GM13977 (cell line): ENCODE results near the gene ZFAND3.

ENCODE experiments used
- DNase-seq: peaks from one replicate; pipeline ENCODE4 v3.0.0; 2012; ENCODE audit warnings: low spot score
- CTCF ChIP-seq: IDR thresholded peaks from 2 replicates; pipeline ENCODE4 v1.5.1; 2012; ENCODE audit warnings: mild to moderate bottlenecking, control low read depth; ENCODE audit not compliant: insufficient read depth; ENCODE audit errors: extremely low read depth, missing control alignments
- in situ Hi-C: fragments of 300-500 bp; cut with MboI; formaldehyde crosslinking; loops from one replicate; pipeline ENCODE4 v1.12.0; 2022; ENCODE audit warnings: low sequenced_read_pairs, low pct_unique_long_range_greater_than_20kb, mixed read lengths, inconsistent platforms; ENCODE audit not compliant: unreplicated experiment

The ZFAND3 gene

DNA sequence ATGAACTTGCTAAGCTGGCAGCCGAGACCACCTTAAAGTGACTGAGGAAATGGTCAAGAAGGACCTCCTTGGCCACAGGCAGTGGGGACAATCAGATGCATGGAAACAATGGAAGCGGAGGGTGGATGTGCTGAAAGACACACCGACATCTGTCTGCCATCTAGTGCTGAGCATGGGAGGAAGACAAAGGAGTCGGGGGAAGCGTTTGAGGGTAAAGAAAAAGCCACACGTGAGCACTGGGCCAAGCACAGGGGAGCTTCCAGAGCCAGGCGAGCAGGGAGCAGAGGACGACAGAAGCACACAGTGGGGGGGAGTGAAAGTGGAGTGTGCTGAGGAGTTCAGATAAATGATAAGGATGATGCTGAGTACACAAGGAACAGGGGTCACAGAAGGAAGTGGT, 367.8 kb downstream of the ZFAND3 start:
- no peak for TF ChIP-seq CTCF
- in situ Hi-C loops, result no loop called here
- no peak for DNase-seq

- DNase-seq, result no peak
- in situ Hi-C loops, result no loop called here
These were observed 368.5 kb downstream of the ZFAND3 start for GRCh38 chr6:38187811-38188590.

DNA sequence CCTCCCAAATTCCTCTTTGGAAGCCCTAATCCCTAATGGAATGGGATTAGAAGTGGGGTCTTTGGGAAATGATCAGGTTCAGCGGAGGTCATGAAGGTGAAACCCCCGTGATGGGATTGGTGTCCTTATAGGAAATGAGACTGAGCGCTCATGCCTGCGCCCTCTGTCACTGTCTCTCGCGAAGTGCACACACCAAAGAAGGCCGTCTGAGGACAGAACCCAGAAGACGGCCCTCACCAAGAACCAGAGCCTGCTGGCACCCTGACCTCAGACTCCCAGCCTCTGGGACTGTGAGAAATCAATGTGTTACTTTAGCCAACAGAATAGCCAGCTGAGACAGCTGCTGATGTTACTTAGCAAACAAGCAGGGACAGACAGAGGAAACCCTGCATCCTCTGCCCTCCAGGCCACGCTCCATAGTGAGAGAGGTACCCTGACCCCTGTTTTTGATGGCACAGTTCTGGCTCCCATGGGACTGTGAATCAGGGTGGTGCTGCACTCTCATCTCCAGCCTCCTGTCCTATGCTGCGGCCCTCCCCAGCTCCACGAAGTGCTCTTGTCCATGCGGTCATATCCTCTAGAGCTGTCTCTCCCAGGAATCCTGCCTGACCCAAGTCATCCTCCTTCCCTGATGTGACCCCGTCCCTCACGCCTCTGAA, 369.3 kb downstream of the ZFAND3 start:
- no peak for TF ChIP-seq CTCF
- DNase-seq, result no peak
- in situ Hi-C loops, result no loop called here

More at GRCh38 chr6:38187811-38188590, 368.5 kb downstream of the ZFAND3 start:
- TF ChIP-seq CTCF, result no peak

- DNase-seq, result no peak
- in situ Hi-C loops, result no loop called here
- no peak for TF ChIP-seq CTCF
These were observed 371.9 kb downstream of the ZFAND3 start for GRCh38 chr6:38191418-38191817.

DNA sequence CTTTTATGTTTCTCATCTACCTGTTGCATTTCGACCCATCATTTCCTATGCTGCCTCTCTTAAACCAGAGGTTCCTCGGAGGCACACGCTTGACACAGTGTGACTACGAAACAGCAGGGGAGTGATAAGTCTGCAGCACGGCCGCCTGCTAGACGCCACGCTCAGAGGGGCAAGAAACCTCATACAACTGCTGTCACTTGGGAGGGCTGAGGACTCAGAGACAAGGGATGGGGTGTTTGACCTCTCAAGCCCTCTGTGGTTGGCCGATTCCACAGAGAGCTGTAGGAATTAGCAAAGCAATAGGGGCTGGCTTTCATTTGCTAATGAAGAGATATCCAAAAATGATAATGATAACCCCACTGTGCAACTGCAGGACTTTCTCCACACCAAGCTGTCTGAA, 372.5 kb downstream of the ZFAND3 start:
- no peak for DNase-seq
- no peak for TF ChIP-seq CTCF
- in situ Hi-C loops, result no loop called here

- in situ Hi-C loops, result no loop called here
- DNase-seq, result no peak
- no peak for TF ChIP-seq CTCF
These were observed 373.0 kb downstream of the ZFAND3 start for GRCh38 chr6:38192487-38192886.
